CD4-positive, alpha-beta T cell treated with Interleukin-6 for 4 hours (primary cell): ENCODE measurements around the gene SCAF4.
"Not testable (repeated sequence)": the region's sequence is repeated elsewhere in the genome, so short reads cannot be mapped to it uniquely, and the experiment has no call there.

Experiments used
- DNase-seq: peaks from one replicate; pipeline ENCODE4 v3.0.0-alpha.2; 2020; ENCODE audit warnings: mixed read lengths

SCAF4 gene, protein sequence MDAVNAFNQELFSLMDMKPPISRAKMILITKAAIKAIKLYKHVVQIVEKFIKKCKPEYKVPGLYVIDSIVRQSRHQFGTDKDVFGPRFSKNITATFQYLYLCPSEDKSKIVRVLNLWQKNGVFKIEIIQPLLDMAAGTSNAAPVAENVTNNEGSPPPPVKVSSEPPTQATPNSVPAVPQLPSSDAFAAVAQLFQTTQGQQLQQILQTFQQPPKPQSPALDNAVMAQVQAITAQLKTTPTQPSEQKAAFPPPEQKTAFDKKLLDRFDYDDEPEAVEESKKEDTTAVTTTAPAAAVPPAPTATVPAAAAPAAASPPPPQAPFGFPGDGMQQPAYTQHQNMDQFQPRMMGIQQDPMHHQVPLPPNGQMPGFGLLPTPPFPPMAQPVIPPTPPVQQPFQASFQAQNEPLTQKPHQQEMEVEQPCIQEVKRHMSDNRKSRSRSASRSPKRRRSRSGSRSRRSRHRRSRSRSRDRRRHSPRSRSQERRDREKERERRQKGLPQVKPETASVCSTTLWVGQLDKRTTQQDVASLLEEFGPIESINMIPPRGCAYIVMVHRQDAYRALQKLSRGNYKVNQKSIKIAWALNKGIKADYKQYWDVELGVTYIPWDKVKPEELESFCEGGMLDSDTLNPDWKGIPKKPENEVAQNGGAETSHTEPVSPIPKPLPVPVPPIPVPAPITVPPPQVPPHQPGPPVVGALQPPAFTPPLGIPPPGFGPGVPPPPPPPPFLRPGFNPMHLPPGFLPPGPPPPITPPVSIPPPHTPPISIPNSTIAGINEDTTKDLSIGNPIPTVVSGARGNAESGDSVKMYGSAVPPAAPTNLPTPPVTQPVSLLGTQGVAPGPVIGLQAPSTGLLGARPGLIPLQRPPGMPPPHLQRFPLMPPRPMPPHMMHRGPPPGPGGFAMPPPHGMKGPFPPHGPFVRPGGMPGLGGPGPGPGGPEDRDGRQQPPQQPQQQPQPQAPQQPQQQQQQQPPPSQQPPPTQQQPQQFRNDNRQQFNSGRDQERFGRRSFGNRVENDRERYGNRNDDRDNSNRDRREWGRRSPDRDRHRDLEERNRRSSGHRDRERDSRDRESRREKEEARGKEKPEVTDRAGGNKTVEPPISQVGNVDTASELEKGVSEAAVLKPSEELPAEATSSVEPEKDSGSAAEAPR

DNA sequence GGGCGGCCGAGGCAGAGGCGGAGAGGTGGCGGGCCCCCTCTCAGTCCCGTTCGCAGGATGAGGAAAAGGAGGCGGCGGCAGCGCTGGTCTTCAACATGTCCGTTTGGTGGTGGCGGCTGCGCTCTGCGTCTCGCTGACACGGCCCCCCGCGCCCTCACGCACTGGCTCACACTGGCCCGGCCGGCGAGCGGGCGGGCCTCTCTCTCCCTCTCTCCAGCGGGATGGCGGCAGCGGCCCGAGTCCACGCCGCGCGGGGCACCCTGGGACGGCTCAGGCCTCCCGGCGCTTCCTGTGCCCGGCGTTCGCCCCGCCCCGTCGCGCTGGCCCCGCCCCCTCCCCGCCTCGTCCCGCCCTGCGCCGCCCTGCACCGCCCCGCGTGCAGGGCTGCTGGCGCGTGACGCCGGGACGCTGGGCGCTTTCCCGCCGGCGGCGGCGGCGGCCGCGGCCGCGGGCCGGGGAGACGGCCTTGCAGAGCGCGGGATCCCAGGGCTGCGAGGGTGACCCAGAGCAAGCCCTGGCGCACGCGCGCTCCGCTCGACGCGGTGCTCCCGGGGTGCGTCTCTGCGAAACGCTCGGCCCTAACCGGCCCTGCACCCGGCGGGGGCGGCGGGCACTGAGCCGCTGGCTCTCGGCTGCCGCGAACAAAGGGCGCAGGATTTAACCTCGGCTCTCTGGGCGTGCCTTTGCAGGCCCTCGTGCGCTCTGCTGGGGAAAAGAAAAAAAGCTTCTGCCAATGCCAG is at the start of gene SCAF4:
Gene SCAF4 (minus strand): TSS at position 262 of the 740 bp plus-strand sequence. CDS start 426 bp downstream, outside the sequence.
- DNase-seq, result peak; percentile 84

DNA sequence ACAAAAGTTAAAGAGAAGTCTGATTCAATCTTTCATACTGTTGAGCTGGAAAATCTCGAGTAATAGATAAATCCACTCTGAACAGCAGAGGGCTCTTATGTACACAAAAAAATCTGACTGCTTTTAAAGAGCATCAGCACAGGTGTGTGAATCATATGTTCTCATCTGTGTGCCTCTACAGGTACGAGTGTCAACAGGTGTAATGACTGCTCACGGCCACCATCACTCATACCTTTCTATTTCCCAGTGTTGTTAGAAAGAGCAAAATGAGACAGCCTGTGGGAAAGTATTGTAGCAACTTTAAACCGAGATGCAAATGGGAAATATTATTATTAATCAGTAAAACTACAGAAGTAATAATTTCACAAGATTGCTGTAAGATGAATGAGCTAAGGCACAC is 49.0 kb upstream of the SCAF4 start:
- no peak for DNase-seq

DNA sequence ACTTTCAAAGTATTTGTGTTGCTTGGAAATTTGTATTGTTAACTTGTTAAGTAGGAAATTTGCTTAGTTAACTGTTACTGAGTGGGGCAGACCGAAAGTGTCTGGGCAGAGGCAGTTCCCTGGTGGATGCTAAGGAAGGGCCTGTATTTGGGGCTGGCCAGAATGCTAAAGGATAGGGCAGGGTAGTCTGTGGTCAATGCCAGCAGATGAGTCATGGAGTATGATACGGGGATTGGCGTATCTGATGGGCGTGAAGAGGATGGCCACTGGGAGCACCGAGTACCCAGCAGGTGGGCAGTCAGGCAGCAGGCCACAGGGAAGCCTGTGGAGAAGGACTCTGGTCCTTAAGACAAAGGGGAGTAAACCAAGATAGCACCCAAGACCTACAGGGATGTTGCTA is 46.6 kb upstream of the SCAF4 start:
- no peak for DNase-seq

DNA sequence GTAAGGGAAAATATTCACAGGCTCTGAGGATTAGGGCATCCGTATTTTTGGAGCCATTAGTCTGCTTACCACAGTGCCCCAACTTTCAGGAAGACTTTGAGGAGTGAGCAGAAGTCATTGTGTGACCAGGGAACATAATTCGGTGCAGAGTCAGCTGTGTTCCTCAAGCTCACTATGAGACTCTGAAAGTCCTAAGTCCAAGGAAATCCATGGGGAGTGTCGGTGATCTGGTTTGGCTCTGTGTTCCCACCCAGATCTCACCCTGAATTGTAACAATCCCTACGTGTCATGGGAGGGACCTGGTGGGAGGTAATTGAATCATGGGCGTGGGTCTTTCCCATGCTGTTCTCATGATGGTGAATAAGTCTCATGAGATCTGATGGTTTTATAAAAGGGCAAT is 45.9 kb upstream of the SCAF4 start:
- DNase-seq, result no peak

DNA sequence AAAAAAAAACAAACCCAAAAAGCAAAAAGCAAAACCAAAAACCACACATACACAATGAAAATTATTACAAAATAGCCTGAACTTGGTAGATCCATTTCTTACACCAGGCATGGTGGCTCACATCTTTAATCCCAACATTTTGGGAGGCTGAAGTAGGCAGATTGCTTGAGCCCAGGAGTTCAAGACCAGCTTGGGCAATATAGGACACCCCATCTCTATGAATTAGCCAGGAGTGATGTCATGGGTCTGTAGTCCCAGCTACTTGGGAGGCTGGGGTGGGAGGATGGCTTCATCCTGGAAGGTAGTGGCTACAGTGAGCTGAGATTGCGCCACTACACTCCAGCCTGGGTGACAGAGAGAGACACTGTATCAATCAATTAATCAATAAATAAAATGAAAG is 42.1 kb upstream of the SCAF4 start:
- DNase-seq, result no peak

DNA sequence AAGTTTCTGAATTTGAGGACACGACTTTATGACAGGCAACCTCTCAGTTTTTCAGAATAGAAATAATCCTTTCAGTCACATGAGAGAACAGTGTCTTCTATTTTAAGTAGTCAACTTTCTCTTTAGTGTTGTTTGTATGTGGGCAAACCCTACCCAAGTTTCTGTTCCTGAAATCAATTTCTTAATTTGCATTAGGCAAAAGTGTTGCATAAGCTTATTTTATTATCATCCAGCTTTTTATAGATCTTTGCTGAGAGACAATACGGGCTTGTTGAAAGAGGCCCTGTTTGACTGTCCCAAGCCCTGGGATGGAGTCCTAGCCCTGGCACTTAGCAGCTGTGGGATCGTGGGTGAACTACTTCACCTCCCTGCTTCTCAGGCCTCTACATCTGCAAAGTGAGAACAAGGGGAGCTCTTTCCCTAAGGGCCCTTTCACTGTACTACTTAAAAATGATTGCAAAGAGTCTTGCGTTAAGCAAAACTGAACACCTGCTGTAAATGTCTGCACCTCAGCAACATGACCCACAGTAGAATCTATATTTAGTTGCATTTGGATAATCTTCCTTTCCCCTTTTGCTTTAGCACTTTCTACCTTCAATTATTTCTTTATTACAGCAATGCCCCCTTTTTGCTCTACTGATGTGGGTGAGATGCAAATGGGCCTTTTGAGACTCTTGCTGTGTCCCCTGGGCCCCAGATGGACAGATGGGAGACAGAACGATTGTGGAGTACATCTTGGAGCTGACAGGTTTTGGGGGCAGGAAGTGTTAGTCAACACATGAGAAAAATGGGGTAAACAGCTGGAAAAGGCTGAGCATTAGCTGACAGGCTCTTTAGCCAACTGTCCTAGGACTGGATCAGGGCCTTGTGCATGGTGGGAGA is 41.0 kb upstream of the SCAF4 start:
- DNase-seq, result no peak

DNA sequence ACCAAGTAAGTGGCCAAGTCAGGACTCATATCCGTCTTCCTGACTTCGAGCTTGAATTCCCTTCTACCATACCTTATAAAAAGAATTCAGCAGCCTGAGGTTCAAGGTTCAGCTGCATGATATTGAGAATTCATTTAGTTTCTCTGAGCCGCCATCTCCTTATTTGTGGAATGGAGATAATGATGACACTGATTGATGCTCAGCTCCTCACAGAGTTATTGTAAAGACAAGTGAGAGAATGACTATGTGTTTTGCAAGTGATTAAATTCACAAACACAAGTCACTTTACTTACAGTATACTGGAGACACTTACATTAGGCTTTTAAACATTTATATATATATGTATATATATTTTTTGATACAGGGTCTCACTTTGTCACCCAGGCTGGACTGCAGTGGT is 39.8 kb upstream of the SCAF4 start:
- no peak for DNase-seq

DNA sequence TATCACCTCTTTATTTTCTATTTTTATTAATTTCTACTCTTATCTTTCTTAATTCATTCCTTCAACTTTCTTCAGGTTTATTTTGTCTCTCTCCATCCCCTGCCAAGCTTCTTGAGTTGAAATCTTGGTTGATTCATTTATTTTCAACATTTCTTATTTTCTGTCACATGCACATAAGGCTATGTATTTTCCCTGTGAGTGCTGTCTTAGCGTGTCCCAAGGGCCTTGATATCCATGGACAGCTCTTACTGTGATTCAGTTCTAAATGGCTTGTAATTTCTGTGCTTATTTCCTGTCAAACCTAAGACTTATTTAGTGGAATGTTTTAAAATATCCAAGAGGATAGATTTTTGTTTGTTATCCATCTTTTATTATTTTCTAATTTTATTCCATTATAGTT is 36.8 kb upstream of the SCAF4 start:
- no peak for DNase-seq

DNA sequence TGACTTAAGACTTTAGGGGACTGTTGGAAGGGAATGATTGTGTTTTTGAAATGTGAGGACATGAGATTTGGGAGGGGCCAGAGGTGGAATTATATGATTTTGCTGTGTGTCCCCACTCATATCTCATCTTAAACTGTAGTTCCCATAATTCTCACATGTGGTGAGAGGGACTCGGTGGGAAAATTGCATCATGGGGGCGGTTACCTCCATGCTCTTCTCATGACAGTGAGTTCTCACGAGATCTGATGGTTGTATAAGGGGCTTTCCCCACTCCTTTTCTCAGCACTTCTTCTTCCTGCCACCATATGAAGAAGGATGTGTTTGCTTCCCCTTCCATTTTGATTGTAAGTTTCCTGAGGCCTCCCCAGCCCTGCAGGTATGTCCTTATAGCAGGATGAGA is 35.0 kb upstream of the SCAF4 start:
- no peak for DNase-seq

DNA sequence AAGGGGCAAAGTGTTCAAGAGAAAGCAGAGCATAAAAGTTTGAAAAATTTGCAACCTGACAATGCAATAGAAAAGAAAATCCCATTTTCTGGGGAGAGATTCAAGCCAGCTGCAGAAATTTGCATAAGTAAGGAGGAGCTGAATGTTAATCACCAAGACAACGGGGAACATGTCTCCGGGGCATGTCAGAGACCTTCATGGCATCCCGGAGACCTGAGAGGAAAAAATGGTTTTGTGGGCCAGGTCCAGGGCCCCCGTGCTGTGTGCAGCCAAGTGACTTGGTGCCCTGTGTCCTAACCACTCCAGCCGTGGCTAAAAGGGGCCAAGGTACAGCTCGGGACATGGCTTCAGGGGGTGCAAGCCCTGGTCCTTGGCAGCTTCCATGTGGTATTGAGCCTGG is 33.9 kb upstream of the SCAF4 start:
- DNase-seq, result not testable (repeated sequence)

DNA sequence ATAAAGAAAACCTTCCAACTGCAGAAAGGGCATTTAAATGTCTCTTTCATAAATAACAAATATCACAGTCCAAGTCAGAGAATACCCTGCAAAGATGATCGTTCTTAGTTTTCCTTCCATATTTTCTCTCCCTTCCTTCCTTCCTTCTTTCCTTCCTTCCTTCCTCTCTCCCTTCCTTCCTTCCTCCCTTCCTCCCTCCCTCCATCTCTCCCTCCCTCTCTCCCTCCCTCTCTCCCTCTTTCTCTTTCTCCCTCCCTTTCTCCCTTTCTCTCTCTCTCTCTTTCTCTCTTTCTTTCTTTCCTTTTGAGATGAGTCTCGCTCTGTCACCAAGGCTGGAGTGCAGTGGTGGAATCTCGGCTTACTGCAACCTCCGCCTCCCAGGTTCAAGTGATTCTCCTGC is 29.0 kb upstream of the SCAF4 start:
- DNase-seq, result no peak

DNA sequence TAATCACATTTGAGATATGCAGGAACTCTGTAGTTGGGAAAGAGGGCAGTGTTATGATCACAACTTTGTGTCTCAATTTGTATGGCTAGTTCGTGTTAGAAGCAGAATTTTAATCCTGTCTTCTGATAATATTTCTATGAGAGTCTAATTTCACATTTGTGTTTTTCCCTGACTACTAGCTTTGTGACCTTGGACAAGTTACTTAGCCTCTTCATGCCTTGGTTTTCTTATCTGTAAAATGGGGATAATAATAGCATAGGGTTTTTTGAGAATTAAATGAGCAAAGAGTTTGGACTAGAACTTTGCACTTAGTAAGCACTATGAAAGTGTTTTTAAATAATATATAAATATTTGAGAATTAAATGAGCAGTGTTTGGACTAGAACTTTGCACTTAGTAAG is 24.9 kb upstream of the SCAF4 start:
- no peak for DNase-seq

DNA sequence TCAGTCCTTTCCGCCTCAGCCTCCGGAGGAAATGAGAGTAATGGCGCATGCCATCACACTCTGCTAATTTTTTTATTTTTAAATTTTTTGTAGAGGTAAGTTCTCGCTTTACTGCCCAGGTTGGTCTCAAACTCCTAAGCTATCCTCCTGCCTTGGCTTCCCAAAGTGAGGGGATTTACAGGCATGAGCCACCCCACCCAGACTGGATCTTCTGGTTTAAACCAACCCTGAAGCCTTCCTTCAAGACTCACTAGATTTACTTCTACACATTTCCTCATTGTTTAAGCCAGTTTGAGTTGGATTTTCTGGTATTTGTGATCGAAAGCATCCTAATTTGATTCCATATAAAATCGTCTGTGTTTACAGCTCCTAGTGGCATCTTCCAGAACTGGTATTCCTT is 23.1 kb upstream of the SCAF4 start:
- DNase-seq, result no peak

DNA sequence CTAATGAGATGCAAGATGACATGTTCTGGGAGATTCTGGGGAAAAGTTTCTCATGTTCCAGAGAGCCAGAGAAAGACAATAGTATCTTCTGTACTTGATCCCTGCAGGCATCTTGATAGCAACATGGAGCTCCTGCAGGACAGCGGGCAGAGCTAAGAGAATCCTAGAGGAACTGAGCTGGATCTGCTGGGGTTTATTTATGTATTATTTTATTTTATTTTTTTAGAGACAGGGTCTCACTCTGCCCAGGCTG is 22.7 kb upstream of the SCAF4 start:
- DNase-seq, result no peak

DNA sequence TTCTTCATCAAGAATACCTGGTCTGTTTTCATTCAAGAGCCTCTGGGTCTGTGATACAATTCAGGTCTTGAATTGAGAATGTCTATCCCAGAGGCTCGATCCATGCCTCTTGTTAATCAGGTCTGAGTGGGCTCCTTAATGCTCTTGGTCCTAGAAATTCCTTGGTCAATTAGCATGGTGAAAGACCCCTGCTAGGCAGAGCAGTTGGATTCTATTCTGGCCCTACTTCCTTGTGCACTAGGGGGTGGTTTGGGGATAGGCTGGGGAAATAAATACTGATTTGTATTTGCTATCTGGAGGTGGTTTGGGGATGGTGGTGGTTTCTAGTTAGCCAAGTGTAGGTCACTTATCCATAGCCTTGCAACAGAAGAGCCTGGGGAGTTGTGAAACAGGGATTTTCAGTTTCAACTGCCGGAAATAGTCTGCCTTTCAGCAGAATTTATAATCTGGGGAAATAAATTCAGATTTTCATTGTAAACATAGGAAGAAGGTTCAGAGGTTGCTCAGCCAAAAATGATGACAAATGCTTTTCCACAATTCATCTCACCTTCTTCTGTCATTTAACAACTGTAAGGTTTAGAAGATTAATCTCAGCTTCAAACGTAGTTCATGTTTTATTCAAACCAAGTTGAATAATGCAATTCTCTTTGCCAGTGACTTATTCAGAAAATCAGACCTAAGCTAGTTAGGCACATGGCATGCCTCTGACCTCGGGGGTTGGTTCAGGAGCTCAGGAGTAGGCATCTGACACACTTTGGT is 22.2 kb upstream of the SCAF4 start:
- no peak for DNase-seq

DNA sequence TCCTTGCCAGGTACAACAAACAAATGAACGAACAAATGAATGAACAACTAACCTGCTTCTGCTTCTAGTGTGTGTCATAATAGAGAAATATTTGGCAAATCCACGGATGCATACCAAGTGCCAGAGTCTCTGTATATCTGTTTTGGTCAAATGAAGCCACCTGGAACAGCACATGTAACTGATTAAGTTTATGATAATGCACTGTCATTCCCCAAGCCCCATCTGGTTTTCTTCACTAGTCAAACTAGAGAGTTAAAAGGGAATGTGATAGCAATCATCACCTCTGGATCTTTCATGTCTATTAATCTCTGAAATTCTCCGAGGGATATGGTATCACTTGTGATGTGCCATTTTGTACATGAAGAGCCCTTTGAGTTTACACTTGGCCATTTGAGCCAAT is 21.0 kb upstream of the SCAF4 start:
- DNase-seq, result no peak

DNA sequence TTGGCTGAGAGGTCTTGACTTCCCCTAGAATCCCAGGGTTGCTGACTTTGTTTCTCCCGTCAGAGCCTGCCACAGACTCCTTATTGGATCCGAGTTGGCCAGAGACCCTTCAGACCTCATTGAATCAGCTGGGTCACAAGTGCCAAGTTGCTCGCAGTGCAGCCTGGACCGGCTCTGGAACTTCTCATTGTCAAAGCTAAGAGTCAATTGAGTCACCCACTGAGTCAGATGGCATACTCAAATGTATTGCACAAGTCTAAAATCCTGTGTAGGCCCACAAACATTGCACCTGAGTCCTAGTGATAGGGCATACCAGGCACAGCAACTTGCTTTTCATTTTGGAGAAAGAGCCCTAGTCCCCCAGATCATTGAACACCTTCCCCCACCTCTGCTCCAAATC is 20.4 kb upstream of the SCAF4 start:
- no peak for DNase-seq

DNA sequence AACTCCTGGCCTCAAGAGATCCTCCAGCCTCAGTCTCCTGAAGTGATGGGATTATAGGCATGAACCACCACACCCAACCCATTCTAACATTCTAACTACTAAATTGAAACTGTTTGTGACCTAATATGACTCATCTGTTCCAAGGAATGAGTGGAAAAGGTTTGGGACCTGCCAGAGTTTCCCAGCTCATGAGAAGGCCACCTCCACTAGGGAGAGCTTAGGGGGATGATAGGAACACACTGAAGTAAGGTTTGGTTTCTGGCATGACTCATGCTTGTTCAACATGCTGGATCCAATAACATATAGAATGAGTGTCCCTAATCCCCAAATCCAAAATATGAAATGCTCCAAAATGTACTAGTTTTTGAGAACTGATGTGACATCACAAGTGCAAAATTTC is 18.9 kb upstream of the SCAF4 start:
- no peak for DNase-seq

DNA sequence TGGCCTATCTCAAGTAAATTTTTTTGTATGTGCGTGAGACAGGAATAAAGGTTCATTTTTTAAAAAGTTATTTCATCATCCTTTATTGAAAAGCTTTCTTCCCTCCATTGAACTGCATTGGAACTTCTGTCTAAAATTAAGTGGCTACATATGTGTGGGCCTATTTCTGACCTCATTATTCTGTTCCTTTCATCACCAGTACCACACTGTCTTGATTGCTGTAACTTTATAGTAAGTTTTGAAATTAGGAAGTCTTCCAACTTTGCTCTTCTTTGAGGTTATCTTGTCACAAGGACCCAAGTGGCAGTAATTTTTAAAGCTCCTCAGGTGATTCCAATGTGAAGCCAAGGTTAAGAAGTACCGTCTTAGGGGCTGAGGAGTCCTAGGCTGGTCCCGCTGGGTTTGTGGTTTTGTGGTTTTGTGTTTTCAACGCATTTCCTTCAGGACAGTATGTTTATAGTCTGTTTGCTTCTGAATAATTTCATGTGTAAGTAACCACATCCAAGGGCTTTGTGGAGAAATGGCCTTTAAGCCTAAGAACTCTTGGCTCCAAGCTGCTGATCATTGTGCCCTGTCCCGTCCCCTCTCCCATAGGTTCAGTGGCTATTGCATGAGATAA is 12.4 kb upstream of the SCAF4 start:
- DNase-seq, result no peak

DNA sequence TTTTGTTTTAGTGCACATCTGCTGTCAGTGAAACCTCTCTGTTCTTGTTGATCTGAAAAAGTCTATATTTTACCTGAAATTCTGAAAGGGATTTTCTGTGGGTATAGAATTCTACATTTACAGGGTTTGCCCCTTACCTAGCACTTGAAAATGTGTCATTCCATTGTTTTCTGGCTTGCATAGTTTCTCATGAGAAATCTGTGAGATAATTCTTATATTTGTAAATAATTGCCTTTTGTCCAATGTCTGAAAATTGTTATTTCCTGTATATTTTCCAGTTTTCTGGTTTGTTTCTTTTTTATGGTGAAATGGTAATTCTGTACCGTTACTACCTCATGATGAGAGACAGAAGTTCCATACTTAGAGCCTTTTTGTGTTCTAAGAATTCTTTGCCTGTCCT is 11.8 kb upstream of the SCAF4 start:
- no peak for DNase-seq

DNA sequence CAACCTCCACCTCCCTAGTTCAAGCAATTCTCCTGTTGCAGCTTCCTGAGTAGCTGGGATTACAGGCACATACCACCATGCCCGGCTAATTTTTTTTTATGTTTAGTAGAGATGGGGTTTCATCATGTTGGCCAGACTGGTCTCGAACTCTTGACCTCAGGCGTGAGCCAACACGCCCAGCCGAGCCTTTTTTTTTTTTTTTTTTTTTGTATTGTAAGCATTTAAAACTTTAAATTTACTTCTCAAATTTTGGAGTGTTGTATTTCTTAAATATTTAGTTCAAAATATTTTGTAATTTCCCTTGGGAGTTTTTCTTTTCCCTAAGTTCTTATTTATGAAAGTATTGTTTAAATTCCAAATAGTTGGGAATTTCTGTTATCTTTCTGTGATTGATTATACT is 9.2 kb upstream of the SCAF4 start:
- DNase-seq, result no peak
